B cell (primary cell): ENCODE results near the gene CCDC91. TPM values are rescaled to one million over a fixed set of nuclear protein-coding genes. Genes with fewer than 3 reads are reported as not detected.
"Not testable (repeated sequence)": the region's sequence is repeated elsewhere in the genome, so short reads cannot be mapped to it uniquely, and the experiment has no call there.

Experiments used
- ATAC-seq: fragments of 200-7000 bp; cut with Tn5 transposase; one replicate; pipeline ENCODE4 v1.10.0; 2021; ENCODE audit warnings: low read depth, mild to moderate bottlenecking, moderate number of reproducible peaks, moderate library complexity
- CTCF ChIA-PET: fragments of 350-600 bp; sonication (Branson Sonifier 250); formaldehyde crosslinking; loops from one replicate; lab custom pipeline; 2021; ENCODE audit warnings: antibody characterized with exemption, inconsistent platforms; lab: Charles Lee
- POLR2A ChIA-PET: fragments of 350-600 bp; sonication (Branson Sonifier 250); formaldehyde crosslinking; loops from one replicate; lab custom pipeline; 2021; ENCODE audit warnings: antibody characterized with exemption; lab: Charles Lee
- DNase-seq: peaks from one replicate; pipeline ENCODE4 v3.0.0; 2013
- H2AFZ ChIP-seq: 2 replicates; pipeline ENCODE4 v1.6.1; 2012; ENCODE audit warnings: mild to moderate bottlenecking, low read depth, low read length; ENCODE audit not compliant: insufficient read depth, poor library complexity, severe bottlenecking
- H3K27ac ChIP-seq, 2 donors: 1 replicate in 1 of 2; 2 replicates in 1 of 2; pipeline ENCODE4 v1.5.1; 2012 to 2013; ENCODE audit warnings: low read length in 2 of 2, mild to moderate bottlenecking in 2 of 2, moderate library complexity in 1 of 2
- H3K27me3 ChIP-seq, 4 experiments: fragments of 200-600 bp in 1 of 4; sonication (generic) in 1 of 4; replicated peaks in 1 of 4; 1 replicate in 2 of 4; 2 replicates in 2 of 4; pipeline versions ENCODE4 v1.6.1 to v1.7.0; 2013 to 2016; ENCODE audit warnings: low read length in 3 of 4, mild to moderate bottlenecking in 2 of 4, mixed read lengths in 1 of 4, moderate library complexity in 1 of 4; ENCODE audit not compliant: insufficient read depth in 4 of 4, control insufficient read depth in 3 of 4; ENCODE audit errors: control extremely low read depth in 1 of 4
- H3K36me3 ChIP-seq, 2 experiments: replicated peaks in 1 of 2; 1 replicate in 1 of 2; 2 replicates in 1 of 2; pipeline versions ENCODE4 v1.6.1 to v1.7.1; 2013; ENCODE audit warnings: low read length in 1 of 2; ENCODE audit not compliant: insufficient read depth in 2 of 2, control insufficient read depth in 1 of 2; ENCODE audit errors: control extremely low read depth in 1 of 2, extremely low read depth in 1 of 2
- H3K4me1 ChIP-seq, 2 donors: fragments of 200-600 bp in 1 of 2; sonication (generic) in 1 of 2; 1 replicate in 1 of 2; 2 replicates in 1 of 2; pipeline versions ENCODE4 v1.5.1 to v1.6.1; 2013 to 2017; ENCODE audit warnings: low read length in 2 of 2; ENCODE audit not compliant: control insufficient read depth in 2 of 2, insufficient read depth in 2 of 2
- H3K4me2 ChIP-seq: replicated peaks from 2 replicates; pipeline ENCODE3; 2012; ENCODE audit warnings: mild to moderate bottlenecking, low read depth, low read length; ENCODE audit not compliant: poor library complexity, severe bottlenecking
- H3K4me3 ChIP-seq, 5 experiments: fragments of 200-600 bp in 1 of 5; sonication (generic) in 1 of 5; 1 replicate in 3 of 5; 2 replicates in 2 of 5; pipeline versions ENCODE4 v1.5.1 to v1.7.0; 2011 to 2016; ENCODE audit warnings: low read length in 4 of 5, mild to moderate bottlenecking in 4 of 5, low read depth in 2 of 5, control low read depth in 1 of 5, moderate library complexity in 1 of 5; ENCODE audit not compliant: insufficient read depth in 1 of 5; ENCODE audit errors: control extremely low read depth in 1 of 5, extremely low read depth in 1 of 5
- H3K79me2 ChIP-seq: fragments of 200-600 bp; sonication (generic); one replicate; pipeline ENCODE4 v1.6.0; 2016; ENCODE audit warnings: low read length; ENCODE audit not compliant: control insufficient read depth, insufficient read depth
- H3K9ac ChIP-seq: fragments of 200-600 bp; sonication (generic); 2 replicates; pipeline ENCODE4 v1.6.1; 2017; ENCODE audit warnings: mild to moderate bottlenecking, low read length, moderate library complexity
- H3K9me3 ChIP-seq, 3 donors: one replicate each; pipeline versions ENCODE4 v1.6.1 to v1.7.1; 2013; ENCODE audit warnings: low read length in 2 of 3; ENCODE audit not compliant: control insufficient read depth in 2 of 3, insufficient read depth in 1 of 3; ENCODE audit errors: control extremely low read depth in 1 of 3
- H4K20me1 ChIP-seq: 2 replicates; pipeline ENCODE4 v1.6.0; 2012; ENCODE audit warnings: mild to moderate bottlenecking, low read length; ENCODE audit not compliant: insufficient read depth, control insufficient read depth, poor library complexity, severe bottlenecking
- H3K27ac Mint-ChIP-seq: one replicate; pipeline ENCODE4 v1.8.0; 2021; ENCODE audit warnings: mixed read lengths
- H3K27me3 Mint-ChIP-seq: one replicate; pipeline ENCODE4 v1.8.0; 2021; ENCODE audit warnings: mixed read lengths
- H3K4me1 Mint-ChIP-seq: one replicate; pipeline ENCODE4 v1.8.0; 2021; ENCODE audit warnings: mixed read lengths
- H3K4me3 Mint-ChIP-seq: one replicate; pipeline ENCODE4 v1.8.0; 2021; ENCODE audit warnings: mixed read lengths
- H3K9me3 Mint-ChIP-seq: one replicate; pipeline ENCODE4 v1.8.0; 2022; ENCODE audit warnings: mixed read lengths; ENCODE audit not compliant: insufficient read depth
- EZH2 ChIP-seq: IDR thresholded peaks from 2 replicates; pipeline ENCODE4 v1.6.1; 2012; ENCODE audit warnings: borderline replicate concordance, low read depth, mild to moderate bottlenecking, moderate library complexity, low read length; ENCODE audit not compliant: insufficient read depth, poor library complexity, severe bottlenecking
- WGBS: methylation state at CpG from one replicate; pipeline ENCODE4 v1.1.5; 2013; ENCODE audit warnings: missing lambda C conversion rate; ENCODE audit not compliant: insufficient coverage; 5-methylcytosine and 5-hydroxymethylcytosine counted together
- intact Hi-C: fragments of 100-400 bp; cut with micrococcal nuclease; formaldehyde crosslinking; loops from one replicate; pipeline ENCODE4 v1.10.0; 2022
- polyA plus RNA-seq: library from polyadenylated mRNA; depleted of rRNA; stranded (reverse); fragments of >200 nt; gene quantifications from 2 replicates; pipeline ENCODE4 v1.2.3, GENCODE V29; 2012
- total RNA-seq, 2 donors: library from RNA; stranded (reverse); fragments of 120-200 nt in 1 of 2; gene quantifications; 1 replicate in 1 of 2; 2 replicates in 1 of 2; pipeline versions ENCODE4 v1.2.3 to v1.2.4, GENCODE V29; 2013 to 2022
- TF ChIP-seq, protein P1 (sequence below): fragments of 200-600 bp; IDR thresholded peaks from one replicate; pipeline ENCODE4 v1.8.0; 2022; ENCODE audit warnings: antibody characterized with exemption, mild to moderate bottlenecking

CCDC91 gene
- total and polyA plus RNA-seq, 2 donors (not counting 1 experiment from before 2014, with no cell fraction given): 10.9 to 64.8 TPM

DNA sequence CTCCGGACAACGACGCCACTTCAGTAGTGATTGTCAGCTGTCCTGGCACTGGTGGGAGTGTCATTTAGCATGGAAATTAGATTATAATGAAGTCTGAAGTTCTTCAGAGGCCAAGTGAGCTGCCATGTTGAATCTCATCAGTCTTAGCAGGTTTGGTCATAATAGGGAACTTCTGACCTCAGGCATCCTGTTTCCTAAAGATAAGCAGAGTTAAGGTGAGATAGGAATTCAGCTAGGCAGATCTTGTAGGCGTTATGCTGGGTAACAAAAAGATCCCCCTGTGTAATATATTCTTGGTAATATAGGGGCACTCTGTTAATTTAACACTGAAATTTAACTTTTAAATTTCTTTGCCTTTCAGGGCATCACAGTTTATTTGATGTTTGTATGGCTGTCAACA is 137.5 kb downstream of the CCDC91 start:
- H2AFZ ChIP-seq: no peak overlapping the region
- WGBS: 100% methylated on average over 3 of the region's 4 CpGs

GRCh38 chr12:28328967-28329366 is 138.7 kb downstream of the CCDC91 start:
- Histone ChIP-seq H3K4me3 (no peak overlapping the region), H3K4me2 (no peak overlapping the region), H3K9me3 (no peaks in the 10 kb centered on the region), H3K27me3 (no peaks in the 10 kb centered on the region), H3K4me1 (no peaks in the 10 kb centered on the region), H3K9ac (no peak overlapping the region), H3K27ac (no peak overlapping the region), H3K36me3 (peaks cover 0 to 8% of the 10 kb centered on the region in 2 experiments), H3K79me2 (no peaks in the 10 kb centered on the region), H4K20me1 (no peaks in the 10 kb centered on the region), H2AFZ (no peak overlapping the region)
- POLR2A ChIA-PET: no interaction called here
- DNase-seq: no peak
- CTCF ChIA-PET: no interaction called here
- TF ChIP-seq EZH2: no peak
- TF ChIP-seq, protein P1, sequence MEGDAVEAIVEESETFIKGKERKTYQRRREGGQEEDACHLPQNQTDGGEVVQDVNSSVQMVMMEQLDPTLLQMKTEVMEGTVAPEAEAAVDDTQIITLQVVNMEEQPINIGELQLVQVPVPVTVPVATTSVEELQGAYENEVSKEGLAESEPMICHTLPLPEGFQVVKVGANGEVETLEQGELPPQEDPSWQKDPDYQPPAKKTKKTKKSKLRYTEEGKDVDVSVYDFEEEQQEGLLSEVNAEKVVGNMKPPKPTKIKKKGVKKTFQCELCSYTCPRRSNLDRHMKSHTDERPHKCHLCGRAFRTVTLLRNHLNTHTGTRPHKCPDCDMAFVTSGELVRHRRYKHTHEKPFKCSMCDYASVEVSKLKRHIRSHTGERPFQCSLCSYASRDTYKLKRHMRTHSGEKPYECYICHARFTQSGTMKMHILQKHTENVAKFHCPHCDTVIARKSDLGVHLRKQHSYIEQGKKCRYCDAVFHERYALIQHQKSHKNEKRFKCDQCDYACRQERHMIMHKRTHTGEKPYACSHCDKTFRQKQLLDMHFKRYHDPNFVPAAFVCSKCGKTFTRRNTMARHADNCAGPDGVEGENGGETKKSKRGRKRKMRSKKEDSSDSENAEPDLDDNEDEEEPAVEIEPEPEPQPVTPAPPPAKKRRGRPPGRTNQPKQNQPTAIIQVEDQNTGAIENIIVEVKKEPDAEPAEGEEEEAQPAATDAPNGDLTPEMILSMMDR: no peak
- no peak overlapping the region for H3K4me3 Mint-ChIP-seq
- no peak for ATAC-seq
- H3K4me1 Mint-ChIP-seq: no peaks in the 10 kb centered on the region
- intact Hi-C loops: no loop called here
- WGBS: no CpG with 5 or more reads among the region's 2 CpGs
- H3K9me3 Mint-ChIP-seq: no peaks in the 10 kb centered on the region
- H3K27ac Mint-ChIP-seq: no peak overlapping the region
- H3K27me3 Mint-ChIP-seq: no peaks in the 10 kb centered on the region

More for the DNA sequence above, 137.5 kb downstream of the CCDC91 start:
- ATAC-seq: no peak
- ChIA-PET CTCF (no interaction called here), POLR2A (no interaction called here)
- TF ChIP-seq, protein P1: no peak
- no peak for TF ChIP-seq EZH2
- no peak overlapping the region for H3K9ac ChIP-seq
- H3K4me3 ChIP-seq: no peak overlapping the region
- no peaks in the 10 kb centered on the region for H3K9me3 ChIP-seq
- H3K4me1 ChIP-seq: no peaks in the 10 kb centered on the region
- no peak overlapping the region for H3K4me3 Mint-ChIP-seq
- no peaks in the 10 kb centered on the region for H4K20me1 ChIP-seq
- H3K4me1 Mint-ChIP-seq: no peaks in the 10 kb centered on the region
- intact Hi-C loops: no loop called here
- H3K79me2 ChIP-seq: no peaks in the 10 kb centered on the region
- H3K9me3 Mint-ChIP-seq: no peaks in the 10 kb centered on the region
- H3K27me3 ChIP-seq: no peaks in the 10 kb centered on the region
- H3K27ac ChIP-seq: no peak overlapping the region
- H3K4me2 ChIP-seq: no peak overlapping the region
- no peak for DNase-seq
- no peaks in the 10 kb centered on the region for H3K27me3 Mint-ChIP-seq
- no peak overlapping the region for H3K27ac Mint-ChIP-seq
- peaks cover 0 to 8% of the 10 kb centered on the region in 2 experiments for H3K36me3 ChIP-seq

DNA sequence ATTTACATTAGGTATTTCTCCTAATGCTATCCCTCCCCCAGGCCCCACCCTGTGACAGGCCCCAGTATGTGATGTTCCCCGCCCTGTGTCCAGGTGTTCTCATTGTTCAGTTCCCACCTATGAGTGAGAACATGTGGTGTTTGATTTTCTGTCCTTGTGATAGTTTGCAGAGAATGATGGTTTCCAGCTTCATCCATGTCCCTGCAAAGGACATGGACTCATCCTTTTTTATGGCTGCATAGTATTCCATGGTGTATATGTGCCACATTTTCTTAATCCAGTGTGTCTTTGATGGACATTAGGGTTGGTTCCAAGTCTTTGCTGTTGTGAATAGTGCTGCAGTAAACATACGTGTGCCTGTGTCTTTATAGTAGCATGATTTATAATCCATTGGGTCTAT is 139.5 kb downstream of the CCDC91 start:
- H3K4me3 ChIP-seq, DNase-seq, H4K20me1 ChIP-seq, H3K9me3 Mint-ChIP-seq, H3K27me3 Mint-ChIP-seq, H3K27me3 ChIP-seq, H3K4me2 ChIP-seq, H3K27ac ChIP-seq, H3K36me3 ChIP-seq, H3K79me2 ChIP-seq, H3K4me3 Mint-ChIP-seq, H3K27ac Mint-ChIP-seq, H2AFZ ChIP-seq, POLR2A ChIA-PET, H3K4me1 Mint-ChIP-seq, intact Hi-C loops, H3K9me3 ChIP-seq, CTCF ChIA-PET, ATAC-seq, H3K4me1 ChIP-seq, H3K9ac ChIP-seq: not testable (repeated sequence)
- WGBS: no CpG with 5 or more reads among the region's 2 CpGs
